SKM-1 (cell line): ENCODE results near the gene LLGL2.
"Not testable (repeated sequence)": the region's sequence is repeated elsewhere in the genome, so short reads cannot be mapped to it uniquely, and the experiment has no call there.

Experiments
- DNase-seq: peaks from one replicate; lab custom pipeline; 2025; ENCODE audit not compliant: unreplicated experiment; lab: John Stamatoyannopoulos, UW

The LLGL2 gene

GRCh38 chr17:75518983-75519537 is 6.4 kb upstream of the LLGL2 start:
- no peak for DNase-seq

- not testable (repeated sequence) for DNase-seq
These were observed 5.1 kb upstream of the LLGL2 start for GRCh38 chr17:75520413-75520812.

- DNase-seq = no peak
These were observed 4.2 kb upstream of the LLGL2 start for GRCh38 chr17:75521290-75521689.

- DNase-seq = no peak
These were observed 3.4 kb upstream of the LLGL2 start for GRCh38 chr17:75521951-75522727.

- DNase-seq = no peak
These were observed 1.9 kb upstream of the LLGL2 start for GRCh38 chr17:75523647-75524046.

- DNase-seq = no peak
These were observed 1.1 kb upstream of the LLGL2 start for GRCh38 chr17:75524269-75524969.

- DNase-seq = no peak
These were observed 483 bp downstream of the LLGL2 start for GRCh38 chr17:75525806-75526554.

- no peak for DNase-seq
These were observed 1.2 kb downstream of the LLGL2 start for GRCh38 chr17:75526555-75527270.

GRCh38 chr17:75530837-75531720 is 5.6 kb downstream of the LLGL2 start:
- no peak for DNase-seq

GRCh38 chr17:75531721-75532072 is 6.2 kb downstream of the LLGL2 start:
- DNase-seq = no peak

GRCh38 chr17:75535119-75535537 is 9.6 kb downstream of the LLGL2 start:
- no peak for DNase-seq

GRCh38 chr17:75535871-75536270 is 10.4 kb downstream of the LLGL2 start:
- no peak for DNase-seq

- no peak for DNase-seq
These were observed 10.9 kb downstream of the LLGL2 start for GRCh38 chr17:75536366-75536765.

GRCh38 chr17:75539967-75540729 is 14.7 kb downstream of the LLGL2 start:
- no peak for DNase-seq

GRCh38 chr17:75540923-75541503 is 15.5 kb downstream of the LLGL2 start:
- DNase-seq = no peak

- DNase-seq = no peak
These were observed 16.7 kb downstream of the LLGL2 start for GRCh38 chr17:75542229-75542628.

- DNase-seq = no peak
These were observed 17.3 kb downstream of the LLGL2 start for GRCh38 chr17:75542728-75543336.

- DNase-seq = no peak
These were observed 18.8 kb downstream of the LLGL2 start for GRCh38 chr17:75544250-75544649.
